Endothelial cell of hepatic sinusoid (primary cell): ENCODE results near the gene PES1.
"Not testable (repeated sequence)": the region's sequence is repeated elsewhere in the genome, so short reads cannot be mapped to it uniquely, and the experiment has no call there.

Experiments
- in situ Hi-C: cut with HindIII; loops from 2 replicates; pipeline ENCODE4 v1.10.0; 2017; ENCODE audit warnings: low sequenced_read_pairs

The PES1 gene

DNA sequence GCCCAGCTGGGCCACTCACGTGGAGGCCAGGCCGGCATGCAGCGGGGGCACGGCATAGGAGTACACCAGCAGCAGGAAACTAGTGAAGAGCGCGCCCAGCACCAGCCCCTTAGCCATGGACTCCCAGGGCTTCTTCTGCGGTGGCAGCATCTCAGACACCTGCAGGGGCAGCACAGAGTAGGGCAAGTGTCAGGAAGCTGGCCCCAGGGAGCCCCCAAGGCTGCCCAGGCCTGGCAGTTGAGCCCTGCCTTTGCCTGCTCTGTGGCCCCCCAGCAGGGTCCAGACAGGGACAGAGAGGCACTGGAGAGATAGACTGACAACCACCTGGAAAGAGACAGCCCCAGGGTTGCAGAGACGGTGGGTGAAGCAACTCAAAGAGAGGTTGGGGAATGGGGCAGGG is 34.5 kb downstream of the PES1 start:
- in situ Hi-C loops: no loop called here

DNA sequence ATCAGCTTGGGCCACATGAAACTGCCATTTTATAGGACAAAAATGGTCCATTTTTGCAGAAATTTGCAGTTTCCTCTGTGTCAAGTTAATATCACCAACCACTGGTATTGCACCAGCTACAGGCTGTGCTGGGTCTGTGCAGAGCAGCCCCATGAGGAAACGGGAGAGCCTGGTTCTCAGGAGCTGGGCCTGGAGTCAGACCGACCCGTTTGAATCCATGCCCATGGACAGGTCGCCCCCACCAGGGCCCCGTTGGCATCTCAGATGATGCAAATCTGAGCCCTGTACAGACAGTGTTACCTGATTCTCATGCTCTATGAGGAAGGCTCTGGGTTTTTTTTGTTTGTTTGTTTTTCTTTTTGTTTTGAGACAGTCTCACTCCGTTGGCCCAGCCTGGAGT is 35.3 kb downstream of the PES1 start:
- in situ Hi-C loops: no loop called here

DNA sequence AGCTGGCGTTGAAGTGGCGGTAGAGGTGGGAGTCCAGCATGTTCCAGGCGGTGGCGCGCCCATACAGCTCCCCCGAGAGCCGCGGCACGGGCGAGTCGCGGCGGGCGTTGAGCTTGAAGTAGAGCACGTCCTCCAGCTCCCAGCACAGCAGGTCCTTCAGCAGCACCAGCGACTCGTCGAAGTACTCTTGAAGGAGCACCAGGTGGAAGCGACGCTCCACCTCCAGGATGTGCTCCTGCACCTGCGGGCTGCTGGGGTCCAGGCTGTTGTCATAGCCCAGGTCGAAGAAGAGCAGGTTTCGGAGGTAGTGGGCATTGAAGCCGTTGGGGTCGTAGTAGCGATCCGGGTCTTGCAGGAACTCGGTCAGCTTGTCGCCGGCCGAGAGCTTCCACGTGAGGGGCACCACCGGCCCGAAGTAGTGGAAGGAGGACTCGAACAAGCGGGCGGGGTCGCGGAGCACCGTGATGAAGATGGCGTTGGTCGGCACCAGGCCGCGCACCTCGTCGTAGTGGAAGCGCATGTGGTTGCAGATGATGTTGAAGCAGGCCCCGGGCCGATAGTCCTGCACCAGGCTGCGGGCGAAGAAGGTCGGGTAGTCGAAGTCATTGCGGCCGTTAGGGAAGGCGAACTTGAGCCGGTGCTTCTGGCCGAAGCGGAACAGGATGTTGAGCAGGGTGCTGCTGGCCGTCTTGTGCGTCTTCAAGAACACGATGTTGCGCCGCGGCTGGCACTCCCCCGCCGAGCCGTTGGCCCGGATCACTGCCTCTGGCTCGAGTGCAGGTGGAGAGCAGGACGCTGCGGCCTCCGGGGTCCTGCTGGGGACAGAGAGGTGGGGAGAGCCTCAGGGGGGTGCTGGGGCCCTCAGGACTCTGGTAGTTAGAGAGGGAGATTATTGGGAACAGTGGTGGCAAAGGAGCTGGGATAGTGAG is 36.2 kb downstream of the PES1 start:
- in situ Hi-C loops: no loop called here

- in situ Hi-C loops: no loop called here
These were observed 37.7 kb downstream of the PES1 start for GRCh38 chr22:30553971-30554370.

DNA sequence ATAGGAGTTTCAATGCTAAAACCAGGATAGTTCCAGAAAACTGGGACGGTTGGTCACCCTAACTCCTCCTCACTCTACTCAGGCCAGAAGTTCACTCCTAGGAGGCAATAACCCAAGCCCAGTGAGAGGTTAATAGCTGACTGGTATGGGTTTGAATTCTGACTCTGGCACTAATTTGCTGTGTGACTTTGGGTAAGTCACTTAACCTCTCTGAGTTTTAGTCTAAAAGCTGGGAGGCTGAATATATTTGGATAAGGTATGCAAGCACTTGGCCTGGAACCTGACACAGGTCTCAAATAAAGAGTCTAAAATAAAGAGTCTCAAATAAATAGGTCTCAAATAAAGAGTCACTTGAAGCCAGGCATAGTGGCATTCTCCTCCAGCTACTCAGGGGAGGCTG is 39.0 kb downstream of the PES1 start:
- in situ Hi-C loops: no loop called here

- in situ Hi-C loops: not testable (repeated sequence)
These were observed 39.9 kb downstream of the PES1 start for GRCh38 chr22:30551813-30552212.

GRCh38 chr22:30547188-30547587 is 44.5 kb downstream of the PES1 start:
- in situ Hi-C loops: no loop called here

- in situ Hi-C loops: no loop called here
These were observed 45.1 kb downstream of the PES1 start, which contains the start of gene SEC14L6 for GRCh38 chr22:30546616-30547015. TSS of gene SEC14L6 (minus strand) at chr22:30546741. CDS start at chr22:30546682, 59 bp downstream.

DNA sequence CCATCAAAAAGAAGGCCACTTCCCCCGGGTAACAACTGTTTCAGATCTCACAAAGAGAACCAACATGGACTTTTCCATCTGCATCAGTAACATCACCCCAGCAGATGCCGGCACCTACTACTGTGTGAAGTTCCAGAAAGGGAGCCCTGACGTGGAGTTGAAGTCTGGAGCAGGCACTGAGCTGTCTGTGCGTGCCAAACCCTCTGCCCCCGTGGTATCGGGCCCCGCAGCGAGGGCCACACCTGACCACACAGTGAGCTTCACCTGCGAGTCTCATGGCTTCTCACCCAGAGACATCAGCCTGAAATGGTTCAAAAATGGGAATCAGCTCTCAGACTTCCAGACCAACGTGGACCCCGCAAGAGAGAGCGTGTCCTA is 48.9 kb downstream of the PES1 start:
- in situ Hi-C loops: no loop called here

DNA sequence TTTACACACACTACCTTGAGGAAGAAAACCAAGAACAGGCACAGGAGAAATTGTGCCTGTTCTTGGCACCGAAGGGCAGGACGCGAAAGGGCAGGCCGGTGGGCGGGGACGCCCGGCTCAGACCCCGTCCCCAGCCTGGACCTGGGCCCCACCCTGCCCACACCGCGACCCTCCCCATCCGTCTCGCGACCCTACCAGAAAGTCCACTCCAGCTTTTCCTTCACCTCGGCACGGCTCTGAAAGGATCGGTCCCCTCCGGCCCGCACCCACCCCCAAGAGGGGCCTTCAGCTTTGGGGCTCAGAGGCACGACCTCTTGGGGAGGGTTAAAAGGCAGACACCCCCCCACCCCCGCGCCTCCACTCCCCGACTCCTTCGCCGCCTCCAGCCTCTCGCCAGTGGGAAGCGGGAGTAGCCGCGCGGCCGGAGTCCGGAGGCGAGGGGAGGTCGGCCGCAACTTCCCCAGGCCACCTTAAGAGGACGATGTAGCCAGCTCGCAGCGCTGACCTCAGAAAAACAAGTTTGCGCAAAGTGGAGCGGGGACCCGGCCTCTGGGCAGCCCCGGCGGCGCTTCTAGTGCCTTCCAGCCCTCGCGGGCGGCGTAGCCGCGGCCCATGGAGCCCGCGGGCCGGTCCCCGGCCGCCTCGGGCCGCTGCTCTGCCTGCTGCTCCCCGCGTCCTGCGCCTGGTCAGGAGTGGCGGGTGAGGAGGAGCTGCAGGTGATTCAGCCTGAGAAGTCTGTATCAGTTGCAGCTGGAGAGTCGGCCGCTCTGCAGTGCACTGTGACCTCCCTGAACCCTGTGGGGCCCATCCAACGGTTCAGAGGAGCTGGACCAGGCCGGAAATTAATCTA is 49.5 kb downstream of the PES1 start:
- in situ Hi-C loops: no loop called here

GRCh38 chr22:30541511-30541910 is 50.2 kb downstream of the PES1 start:
- in situ Hi-C loops: not testable (repeated sequence)

DNA sequence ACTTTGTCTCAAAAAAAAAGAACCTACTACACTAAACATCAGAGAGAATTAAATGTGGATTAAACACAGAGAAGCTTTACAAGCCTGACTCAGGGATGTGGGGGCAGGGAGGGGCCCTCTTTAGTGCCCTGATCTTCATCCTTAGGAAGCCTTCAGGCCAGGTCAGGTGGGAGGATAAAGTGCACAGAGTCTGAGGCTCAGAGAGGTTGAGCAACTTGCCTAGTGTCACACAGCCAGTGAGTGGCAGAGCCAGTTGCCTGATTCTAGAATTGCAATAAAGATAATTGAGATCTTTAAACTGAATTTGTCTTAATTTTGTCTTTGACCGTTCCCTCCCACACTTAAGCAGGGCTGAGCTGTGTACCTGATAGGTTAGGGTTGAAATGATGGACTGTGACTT is 52.3 kb downstream of the PES1 start:
- in situ Hi-C loops: no loop called here

GRCh38 chr22:30538280-30538679 is 53.4 kb downstream of the PES1 start:
- in situ Hi-C loops: no loop called here

GRCh38 chr22:30537083-30537731 is 54.5 kb downstream of the PES1 start:
- in situ Hi-C loops: no loop called here

- in situ Hi-C loops: no loop called here
These were observed 56.5 kb downstream of the PES1 start for GRCh38 chr22:30535182-30535581.

DNA sequence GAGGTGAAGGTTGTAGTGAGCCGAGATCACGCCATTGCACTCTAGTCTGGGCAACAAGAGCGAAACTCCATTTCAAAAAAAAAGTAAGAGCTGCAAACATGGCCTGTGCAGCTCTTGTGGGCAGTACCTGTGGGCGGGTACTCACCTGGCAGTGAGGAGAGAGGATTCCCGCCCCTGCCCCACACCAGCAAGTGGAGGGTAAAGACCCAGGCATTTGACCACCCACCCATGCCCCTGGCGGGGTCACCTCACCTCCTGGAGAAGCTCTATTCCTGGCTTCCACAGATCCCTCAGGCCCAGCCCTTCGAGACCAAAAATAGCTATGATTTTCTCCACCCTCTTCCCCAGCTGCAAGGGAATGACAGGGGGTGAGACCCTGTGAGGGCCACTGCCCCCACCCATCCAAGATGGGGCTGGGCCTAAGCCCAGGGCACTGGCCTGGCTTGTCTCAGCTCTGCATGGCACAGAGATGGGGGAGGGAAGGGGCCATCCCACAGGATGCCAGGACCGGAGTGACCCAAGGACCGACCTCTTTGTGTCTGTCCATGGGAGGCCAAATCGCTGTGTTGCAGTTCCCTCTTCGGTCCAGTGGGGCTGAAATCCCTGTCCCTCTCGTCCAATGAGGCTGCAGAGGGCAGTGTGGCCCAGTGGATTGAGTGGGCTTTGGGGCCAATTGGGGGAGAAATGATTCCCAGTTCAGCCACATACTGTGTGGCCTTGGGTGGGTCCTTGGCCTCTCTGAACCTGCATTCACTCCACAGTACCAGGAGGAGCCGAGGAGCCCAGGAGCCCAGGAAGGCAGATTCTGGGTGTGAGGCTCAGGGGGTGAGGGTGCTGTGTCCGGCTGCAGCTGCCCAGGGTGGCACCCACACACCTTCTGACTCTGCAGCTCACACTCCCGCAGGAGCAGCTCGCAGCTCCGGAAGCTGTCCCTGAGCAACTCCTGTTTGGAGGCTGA is 59.8 kb downstream of the PES1 start:
- in situ Hi-C loops: no loop called here

DNA sequence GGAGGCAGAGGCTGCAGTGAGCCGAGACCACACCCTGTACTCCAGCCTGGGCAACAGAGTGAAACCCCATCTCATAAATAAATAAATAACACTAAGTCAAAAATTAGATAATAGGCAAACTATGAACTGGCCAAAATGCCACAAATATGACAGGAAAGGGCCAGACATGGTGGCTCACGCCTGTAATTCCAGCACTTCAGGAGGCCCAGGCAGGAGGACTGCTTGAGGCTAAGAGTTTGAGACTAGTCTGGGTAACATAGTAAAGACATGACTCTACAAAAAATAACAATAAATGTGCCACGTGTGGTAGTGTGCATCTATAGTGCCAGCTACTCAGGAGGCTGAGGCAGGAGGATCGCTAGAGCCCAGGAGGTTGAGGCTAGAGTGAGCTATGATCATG is 65.1 kb downstream of the PES1 start:
- in situ Hi-C loops: no loop called here
